ENCODE data around the gene SPINK6. TPM values are rescaled to one million over a fixed set of nuclear protein-coding genes. Genes with fewer than 3 reads are reported as not detected.

SPINK6 gene
- polyA plus RNA-seq, 1 donor, result not detected

- Histone ChIP-seq H3K4me1 (ENCODE audit: control insufficient read depth, insufficient read depth, low read length) (no peaks in the 10 kb centered on the region), H3K9me3 (ENCODE audit: control insufficient read depth, low read depth, low read length) (no peaks in the 10 kb centered on the region), H3K27ac (ENCODE audit: low read length) (no peak overlapping the region), H3K36me3 (ENCODE audit: control insufficient read depth, insufficient read depth, low read length) (no peaks in the 10 kb centered on the region), H3K27me3 (ENCODE audit: control insufficient read depth, insufficient read depth, low read length) (no peaks in the 10 kb centered on the region), H3K4me3 (ENCODE audit: low read length) (no peak overlapping the region)
- DNase-seq, result no peak
- WGBS (ENCODE audit: insufficient coverage, low lambda C conversion rate), result no CpG with 5 or more reads among the region's 3 CpGs
Measured at GRCh38 chr5:148186248-148187003, 16.4 kb upstream of the SPINK6 start.

- Histone ChIP-seq H3K9me3 (ENCODE audit: control insufficient read depth, low read depth, low read length) (no peaks in the 10 kb centered on the region), H3K4me1 (ENCODE audit: control insufficient read depth, insufficient read depth, low read length) (no peaks in the 10 kb centered on the region), H3K27me3 (ENCODE audit: control insufficient read depth, insufficient read depth, low read length) (no peaks in the 10 kb centered on the region), H3K4me3 (ENCODE audit: low read length) (no peak overlapping the region), H3K36me3 (ENCODE audit: control insufficient read depth, insufficient read depth, low read length) (no peaks in the 10 kb centered on the region), H3K27ac (ENCODE audit: low read length) (no peak overlapping the region)
- WGBS (ENCODE audit: insufficient coverage, low lambda C conversion rate), result no CpG with 5 or more reads among the region's 1 CpG
- no peak for DNase-seq
Measured at GRCh38 chr5:148191010-148191409, 11.8 kb upstream of the SPINK6 start.

DNA sequence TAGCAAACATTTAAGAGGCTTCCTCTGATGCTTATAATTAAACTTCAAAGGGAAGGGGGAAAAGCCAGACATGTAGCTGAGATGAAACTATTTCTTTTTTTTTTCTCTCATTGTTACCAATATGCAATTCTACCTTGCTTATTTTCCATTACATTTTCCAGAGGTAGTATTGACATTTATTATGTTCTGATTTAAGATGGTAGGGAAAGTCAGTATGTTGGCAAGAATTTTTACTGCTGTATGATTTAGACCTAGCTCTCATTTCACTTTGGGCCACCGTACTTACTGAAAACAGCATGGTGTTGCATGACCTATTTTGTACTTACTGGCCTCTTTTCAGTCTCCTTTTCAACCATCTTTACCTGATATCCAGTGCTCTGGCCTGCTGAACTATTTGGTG, 9.6 kb upstream of the SPINK6 start:
- Histone ChIP-seq H3K27ac (ENCODE audit: low read length) (no peak overlapping the region), H3K9me3 (ENCODE audit: control insufficient read depth, low read depth, low read length) (no peaks in the 10 kb centered on the region), H3K36me3 (ENCODE audit: control insufficient read depth, insufficient read depth, low read length) (no peaks in the 10 kb centered on the region), H3K4me1 (ENCODE audit: control insufficient read depth, insufficient read depth, low read length) (no peaks in the 10 kb centered on the region), H3K27me3 (ENCODE audit: control insufficient read depth, insufficient read depth, low read length) (no peaks in the 10 kb centered on the region), H3K4me3 (ENCODE audit: low read length) (no peak overlapping the region)
- WGBS (ENCODE audit: insufficient coverage, low lambda C conversion rate), result no CpG with 5 or more reads among the region's 1 CpG
- DNase-seq, result no peak

- WGBS (ENCODE audit: insufficient coverage, low lambda C conversion rate), result 80% methylated on average over 1 of the region's 2 CpGs
Measured at GRCh38 chr5:148201151-148201550, 1.7 kb upstream of the SPINK6 start.

DNA sequence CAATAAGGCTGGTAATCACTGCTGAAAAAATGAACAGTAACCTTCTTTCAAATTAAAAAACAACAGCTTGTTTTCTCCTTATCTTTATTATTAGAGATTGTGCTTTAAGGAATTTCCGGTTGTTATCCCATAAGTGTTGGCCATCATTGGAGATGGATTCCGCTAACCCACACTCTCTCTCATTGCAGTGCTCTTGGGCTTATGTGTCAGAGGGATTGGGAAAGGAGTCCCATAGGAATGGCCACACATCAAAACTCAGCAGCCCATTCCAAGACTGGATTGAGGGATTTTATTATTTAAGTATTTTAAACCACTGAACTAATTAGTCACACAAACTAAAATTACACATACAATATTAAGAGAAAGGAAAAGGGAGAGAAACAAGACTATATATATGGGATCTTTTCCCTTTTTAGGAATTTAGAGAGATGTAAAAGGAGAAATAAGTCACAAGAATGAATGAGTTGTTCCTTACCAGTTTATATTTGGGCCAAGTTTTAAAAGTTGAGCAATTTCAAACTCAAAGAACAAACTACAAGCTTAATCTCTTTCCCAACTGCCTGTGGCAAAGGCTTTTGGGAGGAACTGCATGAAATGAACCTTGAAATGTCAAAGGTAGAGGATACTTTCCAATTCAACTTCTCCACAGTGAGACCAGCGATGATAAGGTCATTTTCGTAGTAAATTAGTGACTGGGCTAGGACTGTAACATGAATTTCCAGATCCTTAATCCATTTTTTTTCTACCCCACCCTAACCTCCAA, 2.4 kb downstream of the SPINK6 start:
- Histone ChIP-seq H3K36me3 (ENCODE audit: control insufficient read depth, insufficient read depth, low read length) (no peaks in the 10 kb centered on the region), H3K4me3 (ENCODE audit: low read length) (no peak overlapping the region), H3K27ac (ENCODE audit: low read length) (no peak overlapping the region), H3K9me3 (ENCODE audit: control insufficient read depth, low read depth, low read length) (no peaks in the 10 kb centered on the region), H3K4me1 (ENCODE audit: control insufficient read depth, insufficient read depth, low read length) (peaks cover 2% of the 10 kb centered on the region), H3K27me3 (ENCODE audit: control insufficient read depth, insufficient read depth, low read length) (no peaks in the 10 kb centered on the region)
- DNase-seq, result peak; percentile 19 to 47
- 40% methylated on average over 1 of the region's 4 CpGs for WGBS (ENCODE audit: insufficient coverage, low lambda C conversion rate)

More at GRCh38 chr5:148201151-148201550, 1.7 kb upstream of the SPINK6 start:
- Histone ChIP-seq H3K9me3 (ENCODE audit: control insufficient read depth, low read depth, low read length) (no peaks in the 10 kb centered on the region), H3K4me1 (ENCODE audit: control insufficient read depth, insufficient read depth, low read length) (peaks cover 8% of the 10 kb centered on the region), H3K27me3 (ENCODE audit: control insufficient read depth, insufficient read depth, low read length) (no peaks in the 10 kb centered on the region), H3K27ac (ENCODE audit: low read length) (no peak overlapping the region), H3K36me3 (ENCODE audit: control insufficient read depth, insufficient read depth, low read length) (no peaks in the 10 kb centered on the region), H3K4me3 (ENCODE audit: low read length) (no peak overlapping the region)
- DNase-seq, result no peak

- no peak overlapping the region for H3K4me3 ChIP-seq (ENCODE audit: low read length)
- 80% methylated on average over 1 of the region's 1 CpG for WGBS (ENCODE audit: insufficient coverage, low lambda C conversion rate)
- no peaks in the 10 kb centered on the region for H3K36me3 ChIP-seq (ENCODE audit: control insufficient read depth, insufficient read depth, low read length)
- H3K9me3 ChIP-seq (ENCODE audit: control insufficient read depth, low read depth, low read length), result no peaks in the 10 kb centered on the region
- DNase-seq, result no peak
- H3K27ac ChIP-seq (ENCODE audit: low read length), result no peak overlapping the region
- H3K27me3 ChIP-seq (ENCODE audit: control insufficient read depth, insufficient read depth, low read length), result no peaks in the 10 kb centered on the region
- peaks cover 2% of the 10 kb centered on the region for H3K4me1 ChIP-seq (ENCODE audit: control insufficient read depth, insufficient read depth, low read length)
Measured at GRCh38 chr5:148205865-148206264, 3.0 kb downstream of the SPINK6 start.

GRCh38 chr5:148206620-148207019, 3.8 kb downstream of the SPINK6 start:
- Histone ChIP-seq H3K27ac (ENCODE audit: low read length) (no peak overlapping the region), H3K27me3 (ENCODE audit: control insufficient read depth, insufficient read depth, low read length) (no peaks in the 10 kb centered on the region), H3K36me3 (ENCODE audit: control insufficient read depth, insufficient read depth, low read length) (no peaks in the 10 kb centered on the region), H3K4me1 (ENCODE audit: control insufficient read depth, insufficient read depth, low read length) (peaks cover 2% of the 10 kb centered on the region), H3K4me3 (ENCODE audit: low read length) (no peak overlapping the region), H3K9me3 (ENCODE audit: control insufficient read depth, low read depth, low read length) (no peaks in the 10 kb centered on the region)
- no peak for DNase-seq
- no CpG with 5 or more reads among the region's 1 CpG for WGBS (ENCODE audit: insufficient coverage, low lambda C conversion rate)

- DNase-seq, result no peak
- Histone ChIP-seq H3K9me3 (ENCODE audit: control insufficient read depth, low read depth, low read length) (no peaks in the 10 kb centered on the region), H3K4me1 (ENCODE audit: control insufficient read depth, insufficient read depth, low read length) (peaks cover 2% of the 10 kb centered on the region)
Measured at GRCh38 chr5:148208226-148208625, 5.4 kb downstream of the SPINK6 start.

GRCh38 chr5:148209151-148209770, 6.4 kb downstream of the SPINK6 start:
- Histone ChIP-seq H3K4me3 (ENCODE audit: low read length) (no peak overlapping the region), H3K4me1 (ENCODE audit: control insufficient read depth, insufficient read depth, low read length) (peaks cover 2% of the 10 kb centered on the region), H3K36me3 (ENCODE audit: control insufficient read depth, insufficient read depth, low read length) (no peaks in the 10 kb centered on the region), H3K27me3 (ENCODE audit: control insufficient read depth, insufficient read depth, low read length) (no peaks in the 10 kb centered on the region), H3K9me3 (ENCODE audit: control insufficient read depth, low read depth, low read length) (no peaks in the 10 kb centered on the region), H3K27ac (ENCODE audit: low read length) (no peak overlapping the region)
- 19% methylated on average over 3 of the region's 3 CpGs for WGBS (ENCODE audit: insufficient coverage, low lambda C conversion rate)
- DNase-seq, result peak; percentile 17 to 52

More at GRCh38 chr5:148208226-148208625, 5.4 kb downstream of the SPINK6 start:
- no peak overlapping the region for H3K27ac ChIP-seq (ENCODE audit: low read length)
- no peak overlapping the region for H3K4me3 ChIP-seq (ENCODE audit: low read length)
- no peaks in the 10 kb centered on the region for H3K27me3 ChIP-seq (ENCODE audit: control insufficient read depth, insufficient read depth, low read length)
- H3K36me3 ChIP-seq (ENCODE audit: control insufficient read depth, insufficient read depth, low read length), result no peaks in the 10 kb centered on the region

DNA sequence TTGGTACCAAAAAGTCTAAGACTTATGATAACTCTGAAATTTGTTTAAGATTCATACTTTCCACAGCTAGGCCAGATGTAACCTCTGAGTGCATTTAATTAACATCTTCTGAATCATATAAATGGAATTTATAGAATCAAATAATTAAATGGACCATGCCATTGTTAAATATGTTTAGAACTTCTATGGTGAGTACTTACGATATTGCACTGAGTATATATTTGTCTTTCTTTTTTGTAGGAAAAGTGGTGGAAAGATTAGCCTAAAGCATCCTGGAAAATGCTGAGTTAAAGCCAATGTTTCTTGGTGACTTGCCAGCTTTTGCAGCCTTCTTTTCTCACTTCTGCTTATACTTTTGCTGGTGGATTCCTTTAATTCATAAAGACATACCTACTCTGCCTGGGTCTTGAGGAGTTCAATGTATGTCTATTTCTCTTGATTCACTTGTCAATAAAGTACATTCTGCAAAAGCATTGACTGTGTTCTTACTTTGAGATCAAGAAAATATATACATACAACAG, 11.9 kb downstream of the SPINK6 start:
- Histone ChIP-seq H3K4me3 (ENCODE audit: low read length) (no peak overlapping the region), H3K27ac (ENCODE audit: low read length) (no peak overlapping the region), H3K4me1 (ENCODE audit: control insufficient read depth, insufficient read depth, low read length) (no peaks in the 10 kb centered on the region), H3K27me3 (ENCODE audit: control insufficient read depth, insufficient read depth, low read length) (no peaks in the 10 kb centered on the region), H3K9me3 (ENCODE audit: control insufficient read depth, low read depth, low read length) (no peaks in the 10 kb centered on the region), H3K36me3 (ENCODE audit: control insufficient read depth, insufficient read depth, low read length) (no peaks in the 10 kb centered on the region)
- DNase-seq, result no peak
- no CpG with 5 or more reads among the region's 1 CpG for WGBS (ENCODE audit: insufficient coverage, low lambda C conversion rate)
